ENCODE results near the gene ABR. TPM values are rescaled to one million over a fixed set of nuclear protein-coding genes. Genes with fewer than 3 reads are reported as not detected.
"Not testable (repeated sequence)": the region's sequence is repeated elsewhere in the genome, so short reads cannot be mapped to it uniquely, and the experiment has no call there.

The ABR gene
- total RNA-seq, 1 experiment from 2014 or later, result 172 TPM

DNA sequence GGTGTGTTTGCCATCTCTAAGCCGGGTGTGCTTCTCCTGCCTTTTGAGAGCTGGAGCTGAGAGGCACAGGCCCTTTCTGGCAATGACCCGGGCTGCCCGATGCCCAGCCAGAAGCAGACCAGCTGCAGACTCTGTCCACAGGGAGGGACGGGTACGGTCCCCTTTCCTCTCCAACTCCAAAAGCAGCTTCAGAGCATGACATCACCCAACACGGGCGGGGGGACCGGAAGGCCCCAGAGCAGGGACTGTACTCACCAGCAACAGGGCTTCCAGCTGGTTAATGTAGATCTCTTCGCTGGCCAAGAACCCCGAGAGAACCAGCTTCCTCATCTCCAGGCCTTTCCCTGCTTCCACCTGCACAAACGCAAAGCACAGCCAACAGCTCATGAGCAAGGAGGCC is 79.4 kb downstream of the ABR start:
- CTCF ChIA-PET, result no interaction called here
- Histone ChIP-seq H3K27ac (ENCODE audit: low read length) (no peak overlapping the region), H3K36me3 (ENCODE audit: control insufficient read depth, insufficient read depth, low read length) (no peaks in the 10 kb centered on the region; the same call in 1 of the 2 replicates), H3K4me1 (ENCODE audit: control insufficient read depth, insufficient read depth, low read length) (no peaks in the 10 kb centered on the region; the same call in 1 of the 2 replicates), H3K9me3 (ENCODE audit: control insufficient read depth, insufficient read depth, low read depth, low read length) (no peaks in the 10 kb centered on the region), H3K4me3 (ENCODE audit: low read depth in 2 of 2, low read length in 2 of 2) (no peak overlapping the region), H3K27me3 (ENCODE audit: control insufficient read depth, insufficient read depth, low read length) (no peaks in the 10 kb centered on the region)
- intact Hi-C loops (cut with micrococcal nuclease; ENCODE audit: unreplicated experiment) (no loop called here), in situ Hi-C loops (cut with HindIII; ENCODE audit: low pct_unique_long_range_greater_than_20kb, low sequenced_read_pairs) (no loop called here)
- DNase-seq (ENCODE audit: low read depth, low spot score), result no peak
- BruUV-seq (replicated peaks), result no TSS peak
- no peak for ATAC-seq
- TF ChIP-seq, protein P1, sequence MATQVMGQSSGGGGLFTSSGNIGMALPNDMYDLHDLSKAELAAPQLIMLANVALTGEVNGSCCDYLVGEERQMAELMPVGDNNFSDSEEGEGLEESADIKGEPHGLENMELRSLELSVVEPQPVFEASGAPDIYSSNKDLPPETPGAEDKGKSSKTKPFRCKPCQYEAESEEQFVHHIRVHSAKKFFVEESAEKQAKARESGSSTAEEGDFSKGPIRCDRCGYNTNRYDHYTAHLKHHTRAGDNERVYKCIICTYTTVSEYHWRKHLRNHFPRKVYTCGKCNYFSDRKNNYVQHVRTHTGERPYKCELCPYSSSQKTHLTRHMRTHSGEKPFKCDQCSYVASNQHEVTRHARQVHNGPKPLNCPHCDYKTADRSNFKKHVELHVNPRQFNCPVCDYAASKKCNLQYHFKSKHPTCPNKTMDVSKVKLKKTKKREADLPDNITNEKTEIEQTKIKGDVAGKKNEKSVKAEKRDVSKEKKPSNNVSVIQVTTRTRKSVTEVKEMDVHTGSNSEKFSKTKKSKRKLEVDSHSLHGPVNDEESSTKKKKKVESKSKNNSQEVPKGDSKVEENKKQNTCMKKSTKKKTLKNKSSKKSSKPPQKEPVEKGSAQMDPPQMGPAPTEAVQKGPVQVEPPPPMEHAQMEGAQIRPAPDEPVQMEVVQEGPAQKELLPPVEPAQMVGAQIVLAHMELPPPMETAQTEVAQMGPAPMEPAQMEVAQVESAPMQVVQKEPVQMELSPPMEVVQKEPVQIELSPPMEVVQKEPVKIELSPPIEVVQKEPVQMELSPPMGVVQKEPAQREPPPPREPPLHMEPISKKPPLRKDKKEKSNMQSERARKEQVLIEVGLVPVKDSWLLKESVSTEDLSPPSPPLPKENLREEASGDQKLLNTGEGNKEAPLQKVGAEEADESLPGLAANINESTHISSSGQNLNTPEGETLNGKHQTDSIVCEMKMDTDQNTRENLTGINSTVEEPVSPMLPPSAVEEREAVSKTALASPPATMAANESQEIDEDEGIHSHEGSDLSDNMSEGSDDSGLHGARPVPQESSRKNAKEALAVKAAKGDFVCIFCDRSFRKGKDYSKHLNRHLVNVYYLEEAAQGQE (IDR thresholded peaks at IDR 0.05; ENCODE audit: insufficient read depth in 1 of 2, low read depth in 2 of 2, low read length in 1 of 2), result no peak
- TF ChIP-seq POLR2AphosphoS5 (IDR thresholded peaks at IDR 0.05; ENCODE audit: low read depth, low read length) (no peak), TCF7L2 (IDR thresholded peaks at IDR 0.05; ENCODE audit: low read depth, low read length) (no peak), SIN3A (IDR thresholded peaks at IDR 0.05; ENCODE audit: borderline replicate concordance, insufficient read depth, low read depth, low read length) (no peak)
- TF ChIP-seq, protein P2, sequence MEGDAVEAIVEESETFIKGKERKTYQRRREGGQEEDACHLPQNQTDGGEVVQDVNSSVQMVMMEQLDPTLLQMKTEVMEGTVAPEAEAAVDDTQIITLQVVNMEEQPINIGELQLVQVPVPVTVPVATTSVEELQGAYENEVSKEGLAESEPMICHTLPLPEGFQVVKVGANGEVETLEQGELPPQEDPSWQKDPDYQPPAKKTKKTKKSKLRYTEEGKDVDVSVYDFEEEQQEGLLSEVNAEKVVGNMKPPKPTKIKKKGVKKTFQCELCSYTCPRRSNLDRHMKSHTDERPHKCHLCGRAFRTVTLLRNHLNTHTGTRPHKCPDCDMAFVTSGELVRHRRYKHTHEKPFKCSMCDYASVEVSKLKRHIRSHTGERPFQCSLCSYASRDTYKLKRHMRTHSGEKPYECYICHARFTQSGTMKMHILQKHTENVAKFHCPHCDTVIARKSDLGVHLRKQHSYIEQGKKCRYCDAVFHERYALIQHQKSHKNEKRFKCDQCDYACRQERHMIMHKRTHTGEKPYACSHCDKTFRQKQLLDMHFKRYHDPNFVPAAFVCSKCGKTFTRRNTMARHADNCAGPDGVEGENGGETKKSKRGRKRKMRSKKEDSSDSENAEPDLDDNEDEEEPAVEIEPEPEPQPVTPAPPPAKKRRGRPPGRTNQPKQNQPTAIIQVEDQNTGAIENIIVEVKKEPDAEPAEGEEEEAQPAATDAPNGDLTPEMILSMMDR (IDR thresholded peaks at IDR 0.05), result no peak
- POLR2A ChIA-PET, result no interaction called here

DNA sequence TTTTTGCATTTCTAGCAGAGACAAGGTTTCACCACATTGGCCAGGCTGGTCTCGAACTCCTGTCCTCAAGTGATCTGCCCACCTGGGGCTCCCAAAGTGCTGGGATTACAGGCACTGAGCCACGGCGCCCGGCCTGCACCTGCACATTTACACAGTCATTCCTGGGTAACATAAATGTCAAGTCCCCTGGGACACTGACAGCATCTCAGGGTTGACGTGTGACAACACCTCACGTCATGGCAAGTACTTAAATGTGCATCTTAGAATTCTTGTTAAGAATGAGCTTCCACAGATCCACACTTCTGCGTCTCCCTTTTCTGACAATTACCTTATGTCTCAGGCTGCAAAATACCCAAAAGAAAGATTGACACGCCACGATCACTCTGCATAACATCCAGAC is 80.5 kb downstream of the ABR start:
- in situ Hi-C loops (cut with HindIII; ENCODE audit: low pct_unique_long_range_greater_than_20kb, low sequenced_read_pairs), result no loop called here
- Histone ChIP-seq H3K27me3 (ENCODE audit: control insufficient read depth, insufficient read depth, low read length) (no peaks in the 10 kb centered on the region), H3K9me3 (ENCODE audit: control insufficient read depth, insufficient read depth, low read depth, low read length) (no peaks in the 10 kb centered on the region), H3K36me3 (ENCODE audit: control insufficient read depth, insufficient read depth, low read length) (no peaks in the 10 kb centered on the region; the same call in 1 of the 2 replicates), H3K4me1 (ENCODE audit: control insufficient read depth, insufficient read depth, low read length) (no peaks in the 10 kb centered on the region; the same call in 1 of the 2 replicates), H3K27ac (ENCODE audit: low read length) (no peak overlapping the region), H3K4me3 (ENCODE audit: low read depth in 2 of 2, low read length in 2 of 2) (no peak overlapping the region)
- POLR2A ChIA-PET, result no interaction called here
- BruUV-seq (replicated peaks), result no TSS peak
- DNase-seq (ENCODE audit: low read depth, low spot score) (no peak), ATAC-seq (no peak)
- intact Hi-C loops (cut with micrococcal nuclease; ENCODE audit: unreplicated experiment), result no loop called here
- no peak for TF ChIP-seq POLR2AphosphoS5 (IDR thresholded peaks at IDR 0.05; ENCODE audit: low read depth, low read length)
- no peak for TF ChIP-seq SIN3A (IDR thresholded peaks at IDR 0.05; ENCODE audit: borderline replicate concordance, insufficient read depth, low read depth, low read length)
- no peak for TF ChIP-seq TCF7L2 (IDR thresholded peaks at IDR 0.05; ENCODE audit: low read depth, low read length)
- TF ChIP-seq, protein P2 (IDR thresholded peaks at IDR 0.05), result no peak
- TF ChIP-seq, protein P1 (IDR thresholded peaks at IDR 0.05; ENCODE audit: insufficient read depth in 1 of 2, low read depth in 2 of 2, low read length in 1 of 2), result no peak
- CTCF ChIA-PET, result no interaction called here

DNA sequence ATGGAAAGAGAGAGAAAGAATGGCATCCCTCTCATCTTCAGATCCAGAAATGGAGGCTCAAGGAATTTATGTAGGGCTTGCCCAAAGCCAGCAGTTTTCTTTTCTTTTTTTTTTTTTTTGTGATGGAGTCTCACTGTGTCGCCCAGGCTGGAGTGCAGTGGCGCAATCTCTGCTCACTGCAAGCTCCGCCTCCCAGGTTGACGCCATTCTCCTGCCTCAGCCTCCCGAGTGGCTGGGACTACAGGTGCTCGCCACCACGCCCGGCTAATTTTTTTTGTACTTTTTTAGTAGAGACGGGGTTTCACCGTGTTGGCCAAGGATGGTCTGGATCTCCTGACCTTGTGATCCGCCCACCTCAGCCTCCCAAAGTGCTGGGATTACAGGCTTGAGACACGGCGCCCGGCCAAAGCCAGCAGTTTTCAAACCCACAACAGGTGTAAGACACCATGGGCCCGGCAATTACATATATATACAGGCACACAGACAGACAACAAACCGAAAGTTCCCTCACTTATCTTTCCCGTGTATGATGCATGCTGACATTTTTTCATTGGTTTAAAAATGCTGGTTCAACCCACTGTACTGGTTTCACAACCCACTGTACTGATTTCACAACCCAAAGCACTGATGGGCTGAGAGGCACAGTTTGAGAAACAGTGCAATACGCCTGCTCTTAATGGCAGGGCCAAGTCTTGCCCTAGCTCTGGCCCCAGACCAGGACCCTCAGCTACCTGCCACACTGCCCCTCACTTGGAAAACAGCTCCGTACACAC is 81.6 kb downstream of the ABR start:
- DNase-seq (ENCODE audit: low read depth, low spot score); H3K27me3 ChIP-seq (ENCODE audit: control insufficient read depth, insufficient read depth, low read length); in situ Hi-C loops (cut with HindIII; ENCODE audit: low pct_unique_long_range_greater_than_20kb, low sequenced_read_pairs); H3K4me1 ChIP-seq (ENCODE audit: control insufficient read depth, insufficient read depth, low read length); H3K36me3 ChIP-seq (ENCODE audit: control insufficient read depth, insufficient read depth, low read length); H3K4me3 ChIP-seq (ENCODE audit: low read depth in 2 of 2, low read length in 2 of 2); intact Hi-C loops (cut with micrococcal nuclease; ENCODE audit: unreplicated experiment); BruUV-seq (replicated peaks); H3K27ac ChIP-seq (ENCODE audit: low read length); POLR2A ChIA-PET; H3K9me3 ChIP-seq (ENCODE audit: control insufficient read depth, insufficient read depth, low read depth, low read length); ATAC-seq; CTCF ChIA-PET: not testable (repeated sequence)
